Transverse colon (tissue), 4 donors: Measurements from ENCODE around the gene DIO3.

ENCODE experiments used
- CTCF ChIP-seq, 5 experiments: fragments of 200-600 bp in 3 of 5; fragments of 450-650 bp in 2 of 5; sonication (generic) in 3 of 5; IDR thresholded peaks; 1 replicate in 2 of 5; 2 replicates in 3 of 5; pipeline ENCODE4 v1.5.1; 2016 to 2017; ENCODE audit warnings: antibody characterized with exemption in 5 of 5, inconsistent platforms in 3 of 5, mild to moderate bottlenecking in 2 of 5, moderate library complexity in 1 of 5
- EP300 ChIP-seq: sonication (generic); formaldehyde crosslinking; IDR thresholded peaks from one replicate; pipeline ENCODE4 v1.6.1; 2017; ENCODE audit warnings: antibody characterized with exemption, low read depth
- POLR2A ChIP-seq: fragments of 450-650 bp; IDR thresholded peaks from one replicate; pipeline ENCODE4 v1.6.1; 2016; ENCODE audit warnings: antibody characterized with exemption, mild to moderate bottlenecking, moderate library complexity
- POLR2AphosphoS5 ChIP-seq, 3 donors: sonication (generic); formaldehyde crosslinking; IDR thresholded peaks; one replicate each; pipeline ENCODE4 v1.6.1; 2016; ENCODE audit warnings: antibody characterized with exemption in 3 of 3

GRCh38 chr14:101559250-101559623 is 2.1 kb upstream of the DIO3 start:
- TF ChIP-seq CTCF (IDR thresholded peaks at IDR 0.05), result no peak
- no peak for TF ChIP-seq POLR2A
- TF ChIP-seq POLR2AphosphoS5 (IDR thresholded peaks at IDR 0.05), result no peak
- TF ChIP-seq EP300, result no peak
